Uterus (tissue), 2 donors: ENCODE data around the gene KCNJ10.

ENCODE experiments used
- CTCF ChIP-seq, 4 experiments: fragments of 200-600 bp in 2 of 4; fragments of 450-650 bp in 2 of 4; sonication (generic) in 2 of 4; IDR thresholded peaks; one replicate each; pipeline ENCODE4 v1.5.1; 2016 to 2019; ENCODE audit warnings: antibody characterized with exemption in 4 of 4, mild to moderate bottlenecking in 2 of 4, moderate library complexity in 1 of 4
- POLR2A ChIP-seq, 2 donors: fragments of 450-650 bp; IDR thresholded peaks; one replicate each; pipeline ENCODE4 v1.6.1; 2016; ENCODE audit warnings: antibody characterized with exemption in 2 of 2, mild to moderate bottlenecking in 1 of 2, moderate library complexity in 1 of 2

DNA sequence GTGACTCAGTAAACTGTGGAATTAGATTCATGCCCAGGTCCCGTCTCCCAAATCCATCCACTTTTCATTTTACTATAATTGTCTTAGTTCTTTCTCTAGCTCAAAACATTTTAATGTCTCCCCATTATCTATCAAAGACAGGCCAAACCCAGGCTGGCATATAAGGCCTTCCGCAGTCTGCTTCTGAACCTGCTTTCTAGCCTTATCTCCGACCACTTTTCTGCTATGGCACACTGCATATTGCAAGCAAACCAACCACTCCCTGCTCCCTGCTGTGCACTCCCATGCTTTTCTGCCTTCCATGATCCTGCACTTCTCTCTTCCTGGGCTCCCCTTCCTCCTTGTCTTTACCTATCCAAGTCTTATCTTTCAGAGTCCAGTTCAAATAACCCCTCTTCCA lies 20.9 kb downstream of the KCNJ10 start:
- TF ChIP-seq CTCF (IDR thresholded peaks at IDR 0.05) (no peak), POLR2A (IDR thresholded peaks at IDR 0.05) (no peak)
